ENCODE measurements around the gene IL12RB1.

- TF ChIP-seq CTCF (IDR thresholded peaks at IDR 0.05; ENCODE audit: poor library complexity) (no peak), EZH2phosphoT487 (IDR thresholded peaks at IDR 0.05; ENCODE audit: low read depth, severe bottlenecking, unreplicated experiment) (no peak)
These were observed 10.7 kb upstream of the IL12RB1 start, which contains the start of gene MAST3 for GRCh38 chr19:18097217-18097992.

Data from hepatocyte (in vitro differentiated cells).